Epithelial cell of esophagus (primary cell): ENCODE data around the gene PIPOX.

ENCODE experiments used
- DNase-seq: peaks from one replicate; pipeline ENCODE4 v3.0.0; 2010; ENCODE audit warnings: low read depth
- H3K4me3 ChIP-seq: 2 replicates; pipeline ENCODE4 v1.5.1; 2011; ENCODE audit warnings: mild to moderate bottlenecking, low read length, control low read depth
- TF ChIP-seq, protein P1 (sequence below): IDR thresholded peaks from 2 replicates; pipeline ENCODE4 v1.5.1; 2011; ENCODE audit warnings: low read depth, mild to moderate bottlenecking, low read length, control low read depth, inconsistent platforms; ENCODE audit not compliant: insufficient read depth; ENCODE audit errors: missing control alignments

PIPOX gene

DNA sequence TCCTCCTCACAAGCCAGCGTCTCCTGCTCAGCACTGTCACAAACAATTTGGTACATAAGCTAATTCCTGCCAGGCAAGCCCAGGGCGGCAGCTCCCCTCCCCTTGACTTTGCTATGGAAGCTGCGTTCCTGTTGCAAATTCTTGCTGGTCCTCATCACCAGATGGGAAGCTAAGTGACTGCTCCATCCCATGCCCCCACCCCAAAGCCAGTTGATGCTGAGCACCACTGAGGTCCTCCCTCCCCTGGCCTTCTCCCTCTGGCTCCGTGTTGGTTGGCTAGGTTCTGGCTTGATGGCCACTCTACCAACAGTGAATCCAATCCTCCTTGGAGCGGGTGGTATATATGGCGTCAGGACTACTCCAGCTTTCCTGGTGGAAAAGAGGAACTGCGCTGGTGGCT, 34.4 kb downstream of the PIPOX start:
- TF ChIP-seq, protein P1, sequence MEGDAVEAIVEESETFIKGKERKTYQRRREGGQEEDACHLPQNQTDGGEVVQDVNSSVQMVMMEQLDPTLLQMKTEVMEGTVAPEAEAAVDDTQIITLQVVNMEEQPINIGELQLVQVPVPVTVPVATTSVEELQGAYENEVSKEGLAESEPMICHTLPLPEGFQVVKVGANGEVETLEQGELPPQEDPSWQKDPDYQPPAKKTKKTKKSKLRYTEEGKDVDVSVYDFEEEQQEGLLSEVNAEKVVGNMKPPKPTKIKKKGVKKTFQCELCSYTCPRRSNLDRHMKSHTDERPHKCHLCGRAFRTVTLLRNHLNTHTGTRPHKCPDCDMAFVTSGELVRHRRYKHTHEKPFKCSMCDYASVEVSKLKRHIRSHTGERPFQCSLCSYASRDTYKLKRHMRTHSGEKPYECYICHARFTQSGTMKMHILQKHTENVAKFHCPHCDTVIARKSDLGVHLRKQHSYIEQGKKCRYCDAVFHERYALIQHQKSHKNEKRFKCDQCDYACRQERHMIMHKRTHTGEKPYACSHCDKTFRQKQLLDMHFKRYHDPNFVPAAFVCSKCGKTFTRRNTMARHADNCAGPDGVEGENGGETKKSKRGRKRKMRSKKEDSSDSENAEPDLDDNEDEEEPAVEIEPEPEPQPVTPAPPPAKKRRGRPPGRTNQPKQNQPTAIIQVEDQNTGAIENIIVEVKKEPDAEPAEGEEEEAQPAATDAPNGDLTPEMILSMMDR = no peak
- no peak overlapping the region for H3K4me3 ChIP-seq

GRCh38 chr17:29078183-29079045, 35.5 kb downstream of the PIPOX start:
- TF ChIP-seq, protein P1 = no peak
- DNase-seq = peak; percentile 29
- no peak overlapping the region for H3K4me3 ChIP-seq

More for the DNA sequence above, 34.4 kb downstream of the PIPOX start:
- no peak for DNase-seq

DNA sequence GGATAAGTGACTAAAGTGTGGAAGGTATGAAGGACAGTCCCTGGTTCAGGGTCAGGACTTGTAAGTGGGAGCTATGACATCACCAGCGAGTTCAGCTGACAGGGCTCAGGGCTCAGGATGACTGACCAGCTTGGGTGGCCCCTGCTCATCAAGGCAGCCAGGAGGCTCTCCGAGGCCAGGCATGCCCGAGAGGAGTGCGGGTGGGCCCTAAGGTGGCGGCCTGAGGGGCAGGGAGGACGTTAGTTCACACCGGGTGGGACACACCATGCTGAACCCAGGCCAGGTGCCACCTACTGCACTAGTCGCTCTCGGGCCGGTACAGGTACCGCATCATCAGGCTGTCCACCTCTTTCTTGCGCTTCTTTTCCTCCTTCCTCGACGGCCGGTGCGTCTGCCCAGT, 36.5 kb downstream of the PIPOX start:
- TF ChIP-seq, protein P1 = no peak
- no peak overlapping the region for H3K4me3 ChIP-seq
- no peak for DNase-seq

DNA sequence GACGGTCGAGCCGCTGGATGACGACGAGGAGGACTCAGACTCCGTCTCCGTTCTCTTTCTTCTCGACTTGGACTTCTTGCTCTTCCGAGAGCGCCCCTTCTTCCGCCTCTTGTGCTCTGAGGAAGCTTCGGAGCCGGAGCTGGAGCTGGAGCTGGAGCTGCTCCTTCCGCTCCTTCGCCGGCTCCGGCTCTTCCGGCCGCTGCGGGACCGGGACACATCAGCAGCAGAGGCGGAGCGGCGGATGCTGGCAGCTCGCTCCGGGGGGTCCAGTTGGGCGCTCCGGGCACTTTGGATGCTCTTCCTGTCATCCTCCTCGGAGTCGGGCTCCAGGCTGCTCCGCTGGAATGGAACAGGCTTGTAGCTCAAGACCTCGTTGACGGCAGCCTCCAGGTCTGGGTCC, 36.9 kb downstream of the PIPOX start:
- TF ChIP-seq, protein P1 = no peak
- DNase-seq = no peak
- no peak overlapping the region for H3K4me3 ChIP-seq

GRCh38 chr17:29080323-29080722, 37.4 kb downstream of the PIPOX start:
- no peak for DNase-seq
- TF ChIP-seq, protein P1 = no peak
- H3K4me3 ChIP-seq = no peak overlapping the region

DNA sequence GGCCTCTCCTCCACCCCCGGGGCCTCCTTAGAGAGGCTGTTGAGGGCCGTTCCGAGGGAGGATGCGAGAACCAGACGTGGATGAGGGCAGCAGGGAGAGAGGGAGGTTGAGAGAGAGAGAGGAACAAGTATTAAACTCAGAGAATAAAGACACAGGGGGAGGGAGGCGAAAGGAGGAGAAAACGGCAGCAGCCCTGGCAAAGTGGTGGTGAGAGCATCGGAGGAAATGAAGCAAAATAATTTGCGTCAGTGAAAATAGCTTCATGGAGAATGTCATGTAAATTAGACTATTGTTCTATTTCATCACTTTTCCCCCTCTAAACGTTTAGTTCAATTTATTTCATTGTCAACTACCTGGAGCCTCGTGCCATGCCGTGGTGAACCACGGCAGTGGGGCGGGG, 38.0 kb downstream of the PIPOX start:
- H3K4me3 ChIP-seq = no peak overlapping the region
- TF ChIP-seq, protein P1 = no peak
- DNase-seq = no peak
